T-helper 2 cell treated with Interferon-gamma antibody and Interleukin-4, amounts not matched to agents 5 μg/mL and 100 μg/mL, for 36 hours (primary cell): ENCODE measurements around the gene SDCBP2.

Source experiments
- DNase-seq: peaks from one replicate; pipeline ENCODE4 v3.0.0; 2021; ENCODE audit warnings: low spot score
- H3K27ac Mint-ChIP-seq: one replicate; pipeline ENCODE4 v1.8.0; 2021; ENCODE audit warnings: mild to moderate bottlenecking, mixed read lengths
- H3K27me3 Mint-ChIP-seq: one replicate; pipeline ENCODE4 v1.8.0; 2021; ENCODE audit warnings: low read depth, mixed read lengths
- H3K36me3 Mint-ChIP-seq: one replicate; pipeline ENCODE4 v1.8.0; 2021; ENCODE audit warnings: low read depth, mixed read lengths
- H3K4me1 Mint-ChIP-seq: one replicate; pipeline ENCODE4 v1.8.0; 2021; ENCODE audit warnings: low read depth, mixed read lengths
- H3K4me3 Mint-ChIP-seq: one replicate; pipeline ENCODE4 v1.8.0; 2022; ENCODE audit warnings: mild to moderate bottlenecking, moderate library complexity, mixed read lengths
- H3K9me3 Mint-ChIP-seq: one replicate; pipeline ENCODE4 v1.8.0; 2021; ENCODE audit warnings: mixed read lengths

SDCBP2 gene

GRCh38 chr20:1320902-1321653, 7.9 kb downstream of the SDCBP2 start:
- Mint-ChIP-seq H3K4me1 (peaks cover 34% of the 10 kb centered on the region), H3K36me3 (peaks cover 2% of the 10 kb centered on the region), H3K27ac (no peak overlapping the region), H3K4me3 (no peak overlapping the region), H3K9me3 (peaks cover 8% of the 10 kb centered on the region), H3K27me3 (no peaks in the 10 kb centered on the region)
- no peak for DNase-seq

- Mint-ChIP-seq H3K27ac (no peak overlapping the region), H3K9me3 (peaks cover 8% of the 10 kb centered on the region), H3K27me3 (no peaks in the 10 kb centered on the region), H3K4me3 (no peak overlapping the region), H3K36me3 (peaks cover 2% of the 10 kb centered on the region), H3K4me1 (peaks cover 34% of the 10 kb centered on the region)
- no peak for DNase-seq
These were observed 8.9 kb downstream of the SDCBP2 start for GRCh38 chr20:1320016-1320415.

- Mint-ChIP-seq H3K36me3 (peaks cover 2% of the 10 kb centered on the region), H3K4me1 (peaks cover 32% of the 10 kb centered on the region), H3K27ac (no peak overlapping the region), H3K27me3 (no peaks in the 10 kb centered on the region), H3K9me3 (peaks cover 8% of the 10 kb centered on the region), H3K4me3 (no peak overlapping the region)
- no peak for DNase-seq
These were observed 9.5 kb downstream of the SDCBP2 start for GRCh38 chr20:1319462-1319861.

- no peak for DNase-seq
- H3K36me3 Mint-ChIP-seq: peaks cover 2% of the 10 kb centered on the region
- peaks cover 8% of the 10 kb centered on the region for H3K9me3 Mint-ChIP-seq
- no peaks in the 10 kb centered on the region for H3K27me3 Mint-ChIP-seq
- no peak overlapping the region for H3K27ac Mint-ChIP-seq
- peaks cover 30% of the 10 kb centered on the region for H3K4me1 Mint-ChIP-seq
- H3K4me3 Mint-ChIP-seq: no peak overlapping the region
These were observed 9.9 kb downstream of the SDCBP2 start for GRCh38 chr20:1319051-1319450.

DNA sequence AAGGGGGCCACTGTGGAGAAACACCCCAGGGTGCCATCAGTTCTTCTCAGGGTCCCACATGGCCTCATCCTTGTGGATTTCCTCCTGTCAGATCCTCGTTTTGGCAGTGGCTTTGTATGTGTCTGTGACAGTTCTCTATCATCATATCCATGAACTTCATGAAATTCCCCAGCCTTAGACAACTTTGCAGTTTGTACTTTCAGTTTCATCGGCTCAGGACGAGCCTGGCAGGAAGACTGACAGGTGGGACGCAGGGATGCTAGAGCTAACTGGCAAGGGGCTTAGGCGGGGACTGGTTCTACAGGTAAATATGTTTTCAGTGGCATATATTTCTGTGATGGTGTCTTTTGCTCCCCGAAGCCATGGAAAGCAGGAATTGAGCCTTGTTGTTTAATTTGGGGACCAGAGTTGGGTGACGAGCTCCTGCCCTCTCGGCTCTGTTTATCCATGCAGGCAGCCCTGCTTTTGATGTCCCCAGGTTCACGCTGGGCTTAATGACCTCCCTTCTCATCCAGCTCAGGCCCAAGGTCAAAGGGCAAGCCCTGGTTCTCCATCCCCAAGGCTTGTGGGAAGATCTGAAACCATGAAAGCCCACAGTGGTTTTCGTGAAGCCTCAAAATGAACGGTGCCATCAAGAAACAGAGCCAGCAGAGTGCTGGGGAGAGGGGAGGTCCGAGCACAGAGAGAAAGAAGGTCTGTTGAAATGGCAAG, 11.2 kb downstream of the SDCBP2 start:
- Mint-ChIP-seq H3K36me3 (peaks cover 2% of the 10 kb centered on the region), H3K27me3 (no peaks in the 10 kb centered on the region), H3K9me3 (peaks cover 8% of the 10 kb centered on the region), H3K4me1 (peaks cover 30% of the 10 kb centered on the region), H3K4me3 (no peak overlapping the region), H3K27ac (no peak overlapping the region)
- DNase-seq: no peak

DNA sequence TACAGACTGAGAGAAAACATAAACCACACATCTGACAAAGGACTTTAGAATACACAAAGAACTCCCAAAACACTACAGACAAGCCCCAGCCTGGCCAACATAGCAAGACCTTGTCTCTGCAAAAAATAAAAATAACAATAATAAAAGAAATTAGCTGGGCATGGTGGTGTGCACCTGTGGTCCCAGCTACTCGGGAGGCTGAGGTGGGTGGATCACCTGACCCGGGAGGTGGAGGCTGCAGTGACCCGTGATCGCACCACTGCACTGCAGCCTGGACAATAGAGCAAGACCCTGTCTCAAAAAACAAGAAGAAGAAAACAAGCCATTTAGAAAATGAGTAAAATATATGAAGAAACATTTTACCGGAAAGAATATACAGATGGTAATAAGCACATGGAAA, 13.1 kb downstream of the SDCBP2 start:
- no peak for DNase-seq
- Mint-ChIP-seq H3K4me1 (peaks cover 24% of the 10 kb centered on the region), H3K27ac (no peak overlapping the region), H3K9me3 (peaks cover 3% of the 10 kb centered on the region), H3K27me3 (no peaks in the 10 kb centered on the region), H3K4me3 (no peak overlapping the region), H3K36me3 (no peaks in the 10 kb centered on the region)

DNA sequence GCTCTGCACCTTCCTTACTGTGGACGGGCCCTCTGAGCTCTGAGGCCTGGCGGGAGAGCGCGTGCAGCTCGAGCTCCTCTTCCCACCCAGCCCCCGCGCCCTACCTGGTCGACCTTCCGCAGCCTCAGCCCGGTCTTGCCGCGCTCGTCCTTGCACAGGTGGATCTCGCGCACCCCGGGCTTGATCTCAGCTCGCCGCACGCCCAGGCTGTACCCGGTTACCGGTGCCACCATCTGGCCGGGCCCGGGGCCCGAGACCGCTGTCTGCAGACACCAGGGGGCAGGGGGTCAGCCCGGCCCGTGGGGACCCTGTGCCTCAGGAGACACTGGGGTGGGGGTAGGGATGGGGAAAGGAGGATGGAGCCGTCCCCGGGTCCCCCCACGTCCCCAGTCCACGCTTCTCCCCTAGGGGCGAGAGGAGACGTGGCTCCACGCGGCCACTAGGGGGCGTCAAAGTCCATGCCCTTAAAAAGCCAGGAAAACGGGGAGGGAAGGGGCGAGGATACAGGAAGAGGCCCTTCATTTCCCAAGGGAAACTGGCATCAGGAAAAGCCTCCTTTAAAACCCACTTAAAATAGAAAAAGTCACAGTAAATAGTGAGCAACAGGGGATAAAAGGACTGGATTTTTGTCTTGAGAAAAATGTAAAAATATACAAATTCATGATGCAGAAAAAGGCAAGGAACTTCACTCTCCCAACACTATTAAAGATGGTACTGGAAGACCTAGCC, 15.5 kb downstream of the SDCBP2 start:
- H3K27ac Mint-ChIP-seq: no peak overlapping the region
- H3K4me1 Mint-ChIP-seq: peaks cover 21% of the 10 kb centered on the region
- no peak overlapping the region for H3K4me3 Mint-ChIP-seq
- H3K27me3 Mint-ChIP-seq: no peaks in the 10 kb centered on the region
- H3K36me3 Mint-ChIP-seq: no peaks in the 10 kb centered on the region
- DNase-seq: peak; percentile 32
- H3K9me3 Mint-ChIP-seq: no peaks in the 10 kb centered on the region

DNA sequence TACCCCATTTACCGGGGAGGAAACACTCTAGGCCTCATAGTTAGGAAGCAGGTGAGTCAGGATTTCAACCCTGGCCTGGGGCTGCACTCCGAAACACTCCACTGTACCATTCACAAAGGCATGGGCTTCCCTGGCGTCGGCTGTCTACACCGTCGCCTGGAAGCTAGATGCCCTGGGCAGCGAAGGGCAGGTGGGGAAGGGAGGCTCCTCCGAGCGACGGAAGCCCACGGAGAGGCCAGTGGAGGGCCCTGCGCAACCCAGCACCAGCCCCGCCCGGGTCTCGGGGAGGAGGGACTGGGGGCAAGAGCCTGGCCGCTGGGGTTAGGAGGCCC, 16.1 kb downstream of the SDCBP2 start:
- no peaks in the 10 kb centered on the region for H3K27me3 Mint-ChIP-seq
- no peak overlapping the region for H3K27ac Mint-ChIP-seq
- no peaks in the 10 kb centered on the region for H3K36me3 Mint-ChIP-seq
- H3K4me1 Mint-ChIP-seq: peaks cover 17% of the 10 kb centered on the region
- no peak for DNase-seq
- H3K9me3 Mint-ChIP-seq: no peaks in the 10 kb centered on the region
- H3K4me3 Mint-ChIP-seq: no peak overlapping the region

GRCh38 chr20:1312308-1312707, 16.6 kb downstream of the SDCBP2 start:
- Mint-ChIP-seq H3K9me3 (no peaks in the 10 kb centered on the region), H3K27ac (no peak overlapping the region), H3K4me1 (peaks cover 12% of the 10 kb centered on the region), H3K36me3 (no peaks in the 10 kb centered on the region), H3K27me3 (no peaks in the 10 kb centered on the region), H3K4me3 (no peak overlapping the region)
- DNase-seq: no peak

DNA sequence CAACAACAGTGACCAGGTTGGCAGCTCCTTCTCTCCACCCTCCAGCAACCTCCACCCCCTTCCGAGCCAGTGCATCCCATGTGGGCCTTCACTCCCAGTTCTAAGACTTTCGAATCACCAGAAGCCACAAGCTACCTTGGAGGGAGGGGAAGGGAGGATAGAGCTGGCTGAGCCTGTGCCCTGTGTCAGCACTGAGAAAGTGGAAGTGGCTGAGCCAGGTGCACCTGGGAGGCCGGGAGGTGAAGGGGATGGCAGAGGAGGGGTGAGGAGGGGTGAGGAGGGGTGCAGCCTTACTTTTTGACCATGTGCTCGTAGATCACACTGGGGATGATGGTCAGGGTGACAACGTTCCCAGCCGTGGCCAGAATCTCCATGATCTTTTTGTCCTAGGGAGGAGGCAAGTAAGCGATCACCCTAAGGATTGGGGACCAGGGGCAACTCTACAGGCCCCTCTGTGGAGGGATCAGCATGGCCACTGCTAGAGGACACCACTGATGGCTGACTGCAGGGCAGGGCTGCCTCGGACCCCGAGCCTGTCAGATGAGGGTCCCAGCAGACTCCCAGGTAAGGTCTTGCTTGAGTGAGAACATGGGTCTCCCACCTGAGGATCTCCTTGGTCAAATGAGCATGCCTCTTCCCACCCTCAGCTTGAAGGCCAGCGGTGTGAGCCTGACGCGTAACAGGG, 18.3 kb downstream of the SDCBP2 start:
- Mint-ChIP-seq H3K27me3 (no peaks in the 10 kb centered on the region), H3K4me3 (no peak overlapping the region), H3K27ac (no peak overlapping the region), H3K36me3 (no peaks in the 10 kb centered on the region), H3K4me1 (peaks cover 5% of the 10 kb centered on the region), H3K9me3 (no peaks in the 10 kb centered on the region)
- no peak for DNase-seq

GRCh38 chr20:1310071-1310470, 18.9 kb downstream of the SDCBP2 start:
- no peak overlapping the region for H3K4me3 Mint-ChIP-seq
- no peak for DNase-seq
- H3K36me3 Mint-ChIP-seq: peaks cover 3% of the 10 kb centered on the region
- no peaks in the 10 kb centered on the region for H3K27me3 Mint-ChIP-seq
- no peak overlapping the region for H3K27ac Mint-ChIP-seq
- H3K4me1 Mint-ChIP-seq: peaks cover 5% of the 10 kb centered on the region
- no peaks in the 10 kb centered on the region for H3K9me3 Mint-ChIP-seq

- Mint-ChIP-seq H3K36me3 (peaks cover 3% of the 10 kb centered on the region), H3K27ac (no peak overlapping the region), H3K9me3 (no peaks in the 10 kb centered on the region), H3K4me1 (peaks cover 5% of the 10 kb centered on the region), H3K27me3 (no peaks in the 10 kb centered on the region), H3K4me3 (no peak overlapping the region)
- DNase-seq: no peak
These were observed 19.5 kb downstream of the SDCBP2 start for GRCh38 chr20:1309439-1309847.

GRCh38 chr20:1308702-1309095, 20.2 kb downstream of the SDCBP2 start:
- Mint-ChIP-seq H3K4me1 (peaks cover 3% of the 10 kb centered on the region), H3K27me3 (no peaks in the 10 kb centered on the region), H3K4me3 (no peak overlapping the region), H3K27ac (no peak overlapping the region), H3K36me3 (peaks cover 3% of the 10 kb centered on the region), H3K9me3 (no peaks in the 10 kb centered on the region)
- DNase-seq: no peak
